Measurements from ENCODE around the gene ROR1.

The ROR1 gene

DNA sequence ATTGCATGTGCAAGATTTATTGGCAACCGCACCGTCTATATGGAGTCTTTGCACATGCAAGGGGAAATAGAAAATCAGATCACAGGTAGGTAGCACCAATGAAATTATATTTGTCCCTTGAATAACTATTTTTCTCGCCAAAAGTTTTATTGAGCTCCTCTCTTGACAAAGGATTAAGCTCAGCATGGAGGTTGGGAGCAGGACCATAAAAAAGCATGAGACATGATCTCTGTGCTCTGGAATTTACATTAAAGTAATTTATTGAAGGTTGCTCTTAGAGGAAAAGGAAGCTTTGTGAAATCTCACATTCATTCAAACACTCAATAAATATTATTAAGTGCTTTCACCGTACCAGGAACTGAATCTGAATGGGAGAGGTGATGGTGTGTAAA is 363.6 kb downstream of the ROR1 start:
- Histone ChIP-seq H3K9ac (no peak overlapping the region), H3K4me2 (ENCODE audit: low read length) (no peak overlapping the region), H3K27me3 (ENCODE audit: control insufficient read depth, insufficient read depth, low read length) (no peaks in the 10 kb centered on the region), H3K36me3 (ENCODE audit: control insufficient read depth, insufficient read depth, low read length) (no peaks in the 10 kb centered on the region), H3K4me1 (peaks cover 2% of the 10 kb centered on the region), H3K79me2 (no peaks in the 10 kb centered on the region), H3K4me3 (ENCODE audit: low read depth, low read length) (no peak overlapping the region), H3K27ac (no peak overlapping the region), H3K9me3 (ENCODE audit: control insufficient read depth, low read length) (no peaks in the 10 kb centered on the region), H2AFZ (no peak overlapping the region)
- TF ChIP-seq, protein P1, sequence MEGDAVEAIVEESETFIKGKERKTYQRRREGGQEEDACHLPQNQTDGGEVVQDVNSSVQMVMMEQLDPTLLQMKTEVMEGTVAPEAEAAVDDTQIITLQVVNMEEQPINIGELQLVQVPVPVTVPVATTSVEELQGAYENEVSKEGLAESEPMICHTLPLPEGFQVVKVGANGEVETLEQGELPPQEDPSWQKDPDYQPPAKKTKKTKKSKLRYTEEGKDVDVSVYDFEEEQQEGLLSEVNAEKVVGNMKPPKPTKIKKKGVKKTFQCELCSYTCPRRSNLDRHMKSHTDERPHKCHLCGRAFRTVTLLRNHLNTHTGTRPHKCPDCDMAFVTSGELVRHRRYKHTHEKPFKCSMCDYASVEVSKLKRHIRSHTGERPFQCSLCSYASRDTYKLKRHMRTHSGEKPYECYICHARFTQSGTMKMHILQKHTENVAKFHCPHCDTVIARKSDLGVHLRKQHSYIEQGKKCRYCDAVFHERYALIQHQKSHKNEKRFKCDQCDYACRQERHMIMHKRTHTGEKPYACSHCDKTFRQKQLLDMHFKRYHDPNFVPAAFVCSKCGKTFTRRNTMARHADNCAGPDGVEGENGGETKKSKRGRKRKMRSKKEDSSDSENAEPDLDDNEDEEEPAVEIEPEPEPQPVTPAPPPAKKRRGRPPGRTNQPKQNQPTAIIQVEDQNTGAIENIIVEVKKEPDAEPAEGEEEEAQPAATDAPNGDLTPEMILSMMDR (IDR thresholded peaks at IDR 0.05), result no peak

DNA sequence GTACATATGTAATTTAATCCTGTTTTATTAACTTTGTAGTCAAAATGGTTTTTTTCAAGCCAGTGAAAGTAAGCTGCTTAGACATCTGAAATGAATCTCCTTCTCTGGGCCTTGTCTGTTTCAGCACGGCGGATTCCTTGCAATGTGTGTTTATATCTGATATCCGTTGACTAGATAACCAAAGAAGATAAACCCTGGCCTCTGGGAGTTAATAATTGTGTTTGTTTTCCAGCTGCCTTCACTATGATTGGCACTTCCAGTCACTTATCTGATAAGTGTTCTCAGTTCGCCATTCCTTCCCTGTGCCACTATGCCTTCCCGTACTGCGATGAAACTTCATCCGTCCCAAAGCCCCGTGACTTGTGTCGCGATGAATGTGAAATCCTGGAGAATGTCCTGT is 366.1 kb downstream of the ROR1 start:
- no peaks in the 10 kb centered on the region for H3K36me3 ChIP-seq (ENCODE audit: control insufficient read depth, insufficient read depth, low read length)
- no peaks in the 10 kb centered on the region for H3K9me3 ChIP-seq (ENCODE audit: control insufficient read depth, low read length)
- TF ChIP-seq, protein P1 (IDR thresholded peaks at IDR 0.05), result no peak
- no peak overlapping the region for H2AFZ ChIP-seq
- peaks cover 2% of the 10 kb centered on the region for H3K4me1 ChIP-seq
- no peak overlapping the region for H3K9ac ChIP-seq
- H3K4me2 ChIP-seq (ENCODE audit: low read length), result peak overlapping the region; percentile 45
- no peaks in the 10 kb centered on the region for H3K79me2 ChIP-seq
- no peak overlapping the region for H3K27ac ChIP-seq
- H3K27me3 ChIP-seq (ENCODE audit: control insufficient read depth, insufficient read depth, low read length), result no peaks in the 10 kb centered on the region
- H3K4me3 ChIP-seq (ENCODE audit: low read depth, low read length), result no peak overlapping the region

DNA sequence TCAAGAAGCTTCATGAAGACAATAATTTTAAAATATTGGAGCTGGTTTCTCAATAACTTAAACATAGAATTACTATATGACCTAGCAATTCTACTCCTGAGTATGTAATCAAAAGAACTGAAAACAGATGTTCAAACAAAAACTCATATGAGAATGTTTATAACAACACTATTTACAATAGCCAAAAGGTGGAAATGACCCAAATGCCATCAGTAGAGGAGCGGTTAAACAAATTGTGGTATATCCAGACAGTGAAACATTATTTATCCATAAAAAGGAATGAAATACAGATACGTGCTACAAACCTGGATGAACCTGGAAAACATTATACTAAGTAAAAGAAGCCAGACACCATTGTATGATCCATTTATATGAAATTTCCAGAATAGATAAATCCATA is 366.8 kb downstream of the ROR1 start:
- Histone ChIP-seq H3K4me3 (ENCODE audit: low read depth, low read length) (no peak overlapping the region), H3K4me1 (peaks cover 2% of the 10 kb centered on the region), H3K27ac (no peak overlapping the region), H2AFZ (no peak overlapping the region), H3K9ac (no peak overlapping the region), H3K9me3 (ENCODE audit: control insufficient read depth, low read length) (no peaks in the 10 kb centered on the region), H3K36me3 (ENCODE audit: control insufficient read depth, insufficient read depth, low read length) (no peaks in the 10 kb centered on the region), H3K79me2 (no peaks in the 10 kb centered on the region), H3K4me2 (ENCODE audit: low read length) (no peak overlapping the region), H3K27me3 (ENCODE audit: control insufficient read depth, insufficient read depth, low read length) (no peaks in the 10 kb centered on the region)
- TF ChIP-seq, protein P1 (IDR thresholded peaks at IDR 0.05), result no peak

DNA sequence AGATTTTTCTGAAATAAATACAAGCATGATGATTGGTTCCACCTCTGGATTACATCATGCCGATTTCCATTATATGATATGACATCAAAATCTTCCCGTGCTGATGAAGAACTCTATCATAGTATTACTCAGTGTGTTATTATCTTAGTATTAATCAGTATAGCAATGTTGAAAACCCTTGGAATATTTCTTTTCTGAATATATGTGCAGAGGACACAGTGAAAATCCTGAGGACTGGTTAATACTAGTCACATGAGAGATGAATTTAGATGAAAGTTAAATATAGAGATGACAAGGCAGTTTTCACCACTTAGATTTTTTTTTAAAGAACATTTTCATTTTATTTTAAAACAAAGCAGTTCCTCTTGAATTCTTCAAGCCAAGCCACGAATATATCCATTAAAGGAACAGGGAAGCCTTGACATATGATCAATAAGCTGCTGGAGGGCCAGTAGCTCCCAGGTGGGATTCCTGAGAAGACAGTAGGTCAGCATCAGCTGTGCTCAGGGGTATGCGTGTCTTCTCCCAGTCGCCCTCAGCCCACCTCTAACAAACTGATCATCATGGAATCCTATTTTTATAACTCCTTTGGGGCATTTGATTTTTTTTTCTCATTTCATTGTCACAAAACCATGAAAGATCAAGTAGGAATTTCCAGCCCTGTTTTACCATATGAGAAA is 373.4 kb downstream of the ROR1 start:
- Histone ChIP-seq H2AFZ (no peak overlapping the region), H3K9me3 (ENCODE audit: control insufficient read depth, low read length) (no peaks in the 10 kb centered on the region), H3K9ac (no peak overlapping the region), H3K4me1 (no peaks in the 10 kb centered on the region), H3K27ac (no peak overlapping the region), H3K4me3 (ENCODE audit: low read depth, low read length) (no peak overlapping the region), H3K27me3 (ENCODE audit: control insufficient read depth, insufficient read depth, low read length) (no peaks in the 10 kb centered on the region), H3K4me2 (ENCODE audit: low read length) (no peak overlapping the region), H3K79me2 (no peaks in the 10 kb centered on the region), H3K36me3 (ENCODE audit: control insufficient read depth, insufficient read depth, low read length) (no peaks in the 10 kb centered on the region)
- TF ChIP-seq, protein P1 (IDR thresholded peaks at IDR 0.05), result no peak

DNA sequence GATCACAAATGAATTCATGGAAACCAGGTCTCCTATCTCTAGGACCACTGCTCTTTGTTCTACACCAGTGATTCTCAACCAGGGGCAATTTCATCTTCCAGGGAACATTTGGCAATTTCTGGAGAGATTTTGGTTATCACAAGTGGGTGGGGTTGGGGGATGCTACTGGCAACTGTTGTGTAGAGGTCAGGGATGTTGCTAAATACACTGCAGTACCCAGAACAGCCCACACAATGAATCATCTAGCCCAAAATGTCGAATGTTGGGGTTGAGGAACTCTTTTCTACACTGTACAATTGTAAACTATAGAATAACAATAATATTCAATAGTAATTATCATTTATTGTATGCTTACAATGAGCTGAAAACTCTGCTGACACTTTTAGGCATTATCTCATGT is 373.9 kb downstream of the ROR1 start:
- Histone ChIP-seq H3K9ac (no peak overlapping the region), H3K36me3 (ENCODE audit: control insufficient read depth, insufficient read depth, low read length) (no peaks in the 10 kb centered on the region), H2AFZ (no peak overlapping the region), H3K27ac (no peak overlapping the region), H3K4me3 (ENCODE audit: low read depth, low read length) (no peak overlapping the region), H3K9me3 (ENCODE audit: control insufficient read depth, low read length) (no peaks in the 10 kb centered on the region), H3K4me2 (ENCODE audit: low read length) (no peak overlapping the region), H3K27me3 (ENCODE audit: control insufficient read depth, insufficient read depth, low read length) (no peaks in the 10 kb centered on the region), H3K4me1 (no peaks in the 10 kb centered on the region), H3K79me2 (no peaks in the 10 kb centered on the region)
- TF ChIP-seq, protein P1 (IDR thresholded peaks at IDR 0.05), result no peak

Measured in parathyroid adenoma (tissue), 2 donors.